SK-N-SH (cell line): ENCODE results near the gene CTBP2.

Experiments used
- CTCF ChIP-seq: fragments of 200-600 bp; sonication (generic); IDR thresholded peaks from 2 replicates; pipeline ENCODE4 v1.6.1; 2017; ENCODE audit warnings: antibody characterized with exemption, mild to moderate bottlenecking, moderate library complexity
- EZH2phosphoT487 ChIP-seq: fragments of 200-600 bp; sonication (generic); IDR thresholded peaks from 2 replicates; pipeline ENCODE4 v1.6.1; 2017; ENCODE audit warnings: low read depth, mixed run types, mild to moderate bottlenecking, antibody characterized with exemption, moderate library complexity, borderline replicate concordance
- FOSL2 ChIP-seq: IDR thresholded peaks from 2 replicates; pipeline ENCODE4 v1.4.0; 2012; ENCODE audit warnings: low read depth, mild to moderate bottlenecking, moderate library complexity, borderline replicate concordance
- JUND ChIP-seq: IDR thresholded peaks from 2 replicates; pipeline ENCODE4 v1.4.0; 2012
- RCOR1 ChIP-seq: fragments of 150-350 bp; IDR thresholded peaks from 2 replicates; pipeline ENCODE4 v1.6.1; 2017; ENCODE audit warnings: antibody characterized with exemption, low read length
- YY1 ChIP-seq: IDR thresholded peaks from 2 replicates; pipeline ENCODE4 v1.4.0; 2012; ENCODE audit warnings: low read depth, mild to moderate bottlenecking
- ZBTB33 ChIP-seq: IDR thresholded peaks from 2 replicates; pipeline ENCODE4 v1.4.0; 2012; ENCODE audit warnings: low read depth, borderline replicate concordance

- TF ChIP-seq EZH2phosphoT487, result no peak
- TF ChIP-seq JUND, result no peak
- no peak for TF ChIP-seq RCOR1
- TF ChIP-seq ZBTB33, result no peak
- TF ChIP-seq CTCF, result no peak
- TF ChIP-seq FOSL2, result no peak
- no peak for TF ChIP-seq YY1
These were observed 37.8 kb downstream of the CTBP2 start for GRCh38 chr10:125122566-125122965.
